ENCODE measurements around the gene RPS8. TPM values are rescaled to one million over a fixed set of nuclear protein-coding genes. Genes with fewer than 3 reads are reported as not detected.

RPS8 gene
- total RNA-seq, 1 donor from 2014 or later, result 1,789 TPM

DNA sequence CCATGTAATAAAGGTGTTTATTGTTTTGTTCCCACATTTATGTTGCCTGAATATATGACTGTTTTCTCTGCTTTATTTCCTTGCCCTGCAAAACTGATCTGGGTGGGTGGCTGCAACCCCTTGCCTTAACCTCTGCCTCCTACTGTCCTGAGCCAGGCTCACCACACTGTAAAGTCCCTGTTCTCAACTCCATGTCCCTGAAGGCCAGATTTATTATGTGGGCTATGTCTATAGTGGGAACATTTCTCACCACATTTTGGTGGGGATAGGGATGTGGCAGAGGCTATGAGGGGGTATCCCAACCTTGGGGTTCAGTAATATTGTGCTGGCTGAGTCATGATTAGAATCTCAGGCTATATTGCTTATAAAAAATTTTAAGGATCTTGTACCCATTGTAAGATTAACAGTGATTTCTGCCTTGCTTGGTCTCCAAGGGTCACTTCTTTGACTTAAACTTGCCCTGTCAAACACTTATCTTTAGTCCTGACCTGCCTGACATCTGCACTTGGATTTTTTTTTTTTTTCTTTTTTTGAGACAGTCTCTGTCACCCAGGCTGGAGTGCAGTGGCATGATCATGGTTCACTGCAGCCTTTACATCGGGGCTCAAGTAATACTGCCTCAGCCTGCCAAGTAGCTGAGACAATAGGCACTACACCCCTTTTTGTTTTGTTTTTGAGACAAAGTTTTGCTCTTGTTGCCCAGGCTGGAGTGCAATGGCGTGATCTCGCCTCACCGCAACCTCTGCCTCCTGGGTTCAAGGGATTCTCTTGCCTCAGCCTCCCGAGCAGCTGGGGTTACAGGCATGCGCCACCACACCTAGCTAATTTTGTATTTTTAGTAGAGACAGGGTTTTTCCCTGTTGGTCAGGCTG lies 3.6 kb downstream of the RPS8 start:
- no peaks in the 10 kb centered on the region for H3K9me3 Mint-ChIP-seq (ENCODE audit: unreplicated experiment)
- peaks cover 22% of the 10 kb centered on the region for H3K4me1 Mint-ChIP-seq (ENCODE audit: unreplicated experiment)
- H3K27me3 Mint-ChIP-seq (ENCODE audit: unreplicated experiment), result peaks cover 12% of the 10 kb centered on the region
- H3K27ac Mint-ChIP-seq (ENCODE audit: unreplicated experiment), result no peak overlapping the region
- no peak for DNase-seq (ENCODE audit: low spot score)
- no peak for TF ChIP-seq CTCF (IDR thresholded peaks at IDR 0.05; ENCODE audit: unreplicated experiment)
- peak overlapping the region; percentile 72 for H3K4me3 Mint-ChIP-seq (ENCODE audit: unreplicated experiment)
- peaks cover 32% of the 10 kb centered on the region for H3K36me3 Mint-ChIP-seq (ENCODE audit: low read depth, unreplicated experiment)

GRCh38 chr1:44780583-44781121 lies 5.3 kb downstream of the RPS8 start:
- Mint-ChIP-seq H3K36me3 (ENCODE audit: low read depth, unreplicated experiment) (peaks cover 32% of the 10 kb centered on the region), H3K27ac (ENCODE audit: unreplicated experiment) (no peak overlapping the region), H3K4me3 (ENCODE audit: unreplicated experiment) (peak overlapping the region; percentile 59), H3K9me3 (ENCODE audit: unreplicated experiment) (no peaks in the 10 kb centered on the region), H3K27me3 (ENCODE audit: unreplicated experiment) (peaks cover 19% of the 10 kb centered on the region), H3K4me1 (ENCODE audit: unreplicated experiment) (peaks cover 23% of the 10 kb centered on the region)
- DNase-seq (ENCODE audit: low spot score), result no peak
- TF ChIP-seq CTCF (IDR thresholded peaks at IDR 0.05; ENCODE audit: unreplicated experiment), result no peak

GRCh38 chr1:44783697-44784093 lies 8.4 kb downstream of the RPS8 start:
- no peak for DNase-seq (ENCODE audit: low spot score)
- peaks cover 16% of the 10 kb centered on the region for H3K27me3 Mint-ChIP-seq (ENCODE audit: unreplicated experiment)
- H3K9me3 Mint-ChIP-seq (ENCODE audit: unreplicated experiment), result no peaks in the 10 kb centered on the region
- TF ChIP-seq CTCF (IDR thresholded peaks at IDR 0.05; ENCODE audit: unreplicated experiment), result no peak
- H3K27ac Mint-ChIP-seq (ENCODE audit: unreplicated experiment), result no peak overlapping the region
- H3K4me1 Mint-ChIP-seq (ENCODE audit: unreplicated experiment), result peaks cover 9% of the 10 kb centered on the region
- H3K36me3 Mint-ChIP-seq (ENCODE audit: low read depth, unreplicated experiment), result peaks cover 17% of the 10 kb centered on the region
- H3K4me3 Mint-ChIP-seq (ENCODE audit: unreplicated experiment), result no peak overlapping the region

GRCh38 chr1:44784094-44785028 lies 9.0 kb downstream of the RPS8 start:
- DNase-seq (ENCODE audit: low spot score), result no peak
- H3K27me3 Mint-ChIP-seq (ENCODE audit: unreplicated experiment), result peaks cover 16% of the 10 kb centered on the region
- H3K27ac Mint-ChIP-seq (ENCODE audit: unreplicated experiment), result no peak overlapping the region
- peaks cover 12% of the 10 kb centered on the region for H3K36me3 Mint-ChIP-seq (ENCODE audit: low read depth, unreplicated experiment)
- TF ChIP-seq CTCF (IDR thresholded peaks at IDR 0.05; ENCODE audit: unreplicated experiment), result no peak
- H3K9me3 Mint-ChIP-seq (ENCODE audit: unreplicated experiment), result no peaks in the 10 kb centered on the region
- no peak overlapping the region for H3K4me3 Mint-ChIP-seq (ENCODE audit: unreplicated experiment)
- peaks cover 8% of the 10 kb centered on the region for H3K4me1 Mint-ChIP-seq (ENCODE audit: unreplicated experiment)
